Measurements from ENCODE around the gene POC1A.

Gene POC1A

DNA sequence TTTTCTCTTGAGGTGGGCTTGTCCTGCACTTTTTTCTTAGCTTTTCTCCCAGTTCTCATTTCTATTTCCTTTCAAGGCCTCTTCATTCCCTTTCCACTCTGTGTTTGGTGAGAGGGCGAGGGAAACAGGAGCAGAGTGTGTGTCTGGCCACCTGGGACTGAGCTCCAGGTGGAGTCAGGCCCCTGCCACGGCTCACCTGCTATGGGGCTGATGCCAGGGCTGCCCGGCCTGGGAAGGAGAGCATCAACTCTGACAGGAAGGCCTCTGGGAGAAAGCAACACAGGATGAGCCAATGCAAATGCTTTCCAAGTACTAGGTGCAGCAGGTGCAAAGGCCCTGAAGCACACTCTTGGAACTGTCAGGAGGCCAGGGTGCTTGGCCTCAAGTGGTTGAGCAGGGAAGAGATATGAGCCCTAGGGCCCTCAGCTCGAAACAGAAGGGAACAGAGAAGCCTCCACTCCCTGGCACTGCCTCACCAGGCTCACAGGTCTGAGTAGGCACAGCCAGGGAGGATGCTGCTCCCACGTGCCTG lies 70.6 kb downstream of the POC1A start:
- no peak for DNase-seq

DNA sequence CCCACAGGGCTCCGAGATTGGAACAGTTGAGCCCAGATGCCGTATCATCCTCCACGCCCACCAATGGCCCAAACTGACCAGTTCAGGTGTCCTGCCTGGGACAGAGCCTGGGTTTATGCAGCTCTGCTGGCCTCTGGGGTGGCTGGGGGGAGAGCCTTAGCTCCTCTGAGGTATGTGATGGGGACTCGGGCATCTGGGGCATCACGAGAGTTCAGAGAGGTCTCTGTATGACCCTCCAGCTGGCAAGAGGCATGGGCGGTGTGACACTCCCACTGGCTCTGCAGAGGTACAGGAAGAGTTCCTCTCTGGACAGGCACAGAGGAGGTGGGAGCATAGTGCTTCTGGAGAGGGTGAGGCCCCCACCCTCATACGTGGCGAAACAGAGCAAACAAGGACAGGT lies 71.3 kb downstream of the POC1A start:
- DNase-seq: no peak

DNA sequence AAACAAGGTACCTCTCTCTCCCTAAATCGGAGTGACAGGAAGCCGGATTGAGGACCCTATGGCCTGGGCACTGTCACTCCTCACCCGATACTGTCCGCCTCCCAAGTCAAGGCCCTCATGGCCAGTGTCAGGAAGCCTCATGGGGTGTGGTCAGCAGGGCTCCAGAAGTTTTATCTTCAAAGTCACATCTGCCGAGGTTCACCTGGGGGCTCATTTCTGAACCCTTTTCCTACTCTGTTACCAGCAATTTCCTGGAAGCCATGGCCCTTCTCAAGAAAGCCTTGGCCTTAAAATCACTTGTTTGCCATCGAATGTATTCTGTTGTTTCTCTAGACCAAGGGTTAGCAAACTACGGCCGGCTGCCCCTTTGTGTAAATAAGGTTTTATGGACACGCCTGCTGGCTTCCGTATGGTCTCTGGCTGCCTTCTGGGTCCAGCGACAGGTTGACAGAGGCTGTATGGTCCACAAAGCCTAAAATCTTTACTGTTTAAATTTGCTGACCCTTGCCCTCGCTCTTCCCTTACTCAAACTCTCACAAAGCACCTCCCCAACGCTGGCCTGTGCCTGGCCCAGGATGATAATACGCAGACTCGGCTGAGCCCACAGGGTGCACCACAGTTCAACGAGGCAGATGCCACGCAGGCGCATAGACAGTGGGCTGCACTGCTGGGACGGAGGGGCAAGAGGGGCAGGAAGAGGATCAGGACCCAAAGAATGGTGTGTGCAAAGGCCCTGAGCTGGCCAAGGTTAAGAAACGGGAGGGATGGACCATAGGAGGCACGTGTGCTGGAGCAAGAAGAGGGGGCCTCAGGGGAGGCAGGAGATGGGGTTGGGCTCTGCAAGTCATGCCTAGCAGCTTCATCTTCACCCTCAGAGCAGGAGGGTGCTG lies 73.1 kb downstream of the POC1A start:
- no peak for DNase-seq

DNA sequence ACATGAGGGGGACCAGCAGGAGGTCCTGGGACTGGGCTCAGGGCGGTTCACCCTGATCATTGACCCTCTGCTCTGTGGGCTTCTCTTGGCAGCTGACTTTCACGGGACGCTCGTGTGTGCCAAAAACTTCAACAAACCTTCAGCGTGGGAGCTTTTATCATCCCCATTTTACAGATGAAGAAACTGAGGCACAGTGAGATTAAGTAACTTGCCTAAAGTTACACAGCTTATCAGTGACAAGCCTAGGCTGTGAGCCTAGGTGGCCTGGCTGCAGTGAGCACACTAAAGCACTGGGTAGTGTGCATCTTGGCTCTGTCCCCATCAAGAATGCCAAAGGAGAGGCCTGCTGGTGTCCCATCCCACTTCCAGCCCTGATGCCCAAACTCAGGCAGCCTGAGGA lies 74.3 kb downstream of the POC1A start:
- DNase-seq: no peak

DNA sequence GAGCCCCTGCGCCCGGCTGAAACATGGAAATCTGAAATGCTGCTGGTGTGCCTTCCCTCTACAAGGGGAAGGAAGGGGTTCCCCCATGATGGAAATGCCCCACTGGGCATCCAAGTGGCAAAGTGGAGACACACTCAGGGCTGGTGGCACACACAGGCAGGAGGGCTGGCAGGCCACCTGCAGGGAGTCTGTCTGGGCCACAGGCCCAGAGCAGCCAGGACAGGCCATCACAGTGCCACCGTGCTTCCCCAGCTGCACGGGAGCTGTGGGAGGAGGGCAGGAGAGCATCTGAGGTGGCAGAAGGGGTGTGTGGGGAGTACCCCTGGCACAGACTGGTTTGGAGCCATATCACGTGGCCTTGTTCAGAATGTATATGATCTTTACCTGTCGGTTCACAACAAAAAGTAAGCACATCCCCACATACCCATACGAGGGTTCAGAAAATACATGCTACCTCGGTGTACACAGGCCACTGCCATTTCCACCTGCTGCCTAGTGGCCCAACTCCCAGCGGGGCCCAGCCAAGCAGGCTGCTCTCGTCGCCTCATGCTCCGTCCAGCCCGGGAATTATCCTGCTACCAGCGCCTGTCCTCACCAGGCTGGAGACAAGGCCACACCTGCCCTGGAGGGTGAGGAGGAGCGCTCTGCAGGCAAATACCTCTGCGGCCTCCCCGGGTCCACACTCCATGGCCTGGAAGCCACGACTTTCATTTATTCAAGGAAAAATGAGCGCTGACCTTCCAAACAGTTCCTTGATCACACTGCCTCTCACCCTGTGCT lies 75.3 kb downstream of the POC1A start:
- DNase-seq: no peak

DNA sequence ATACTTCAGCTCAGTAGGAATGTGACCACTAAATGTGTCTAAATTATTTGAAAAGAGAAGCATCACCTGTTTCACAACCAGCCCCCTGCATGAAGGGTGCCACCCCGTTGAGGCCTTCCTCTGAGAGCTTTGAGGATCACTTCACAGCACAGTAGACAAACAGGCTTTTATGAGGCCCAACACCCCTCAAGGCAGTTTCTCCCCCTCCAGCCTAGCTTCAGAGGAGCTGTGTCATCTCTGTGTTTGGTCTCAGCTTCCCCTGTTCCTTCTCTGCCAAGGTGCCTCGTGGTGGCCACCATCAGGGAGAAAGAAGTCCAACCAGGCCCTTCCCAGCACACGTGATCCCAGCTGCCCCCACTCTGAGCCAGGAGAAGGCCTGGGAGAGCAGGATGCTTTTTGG lies 76.3 kb downstream of the POC1A start:
- DNase-seq: no peak

DNA sequence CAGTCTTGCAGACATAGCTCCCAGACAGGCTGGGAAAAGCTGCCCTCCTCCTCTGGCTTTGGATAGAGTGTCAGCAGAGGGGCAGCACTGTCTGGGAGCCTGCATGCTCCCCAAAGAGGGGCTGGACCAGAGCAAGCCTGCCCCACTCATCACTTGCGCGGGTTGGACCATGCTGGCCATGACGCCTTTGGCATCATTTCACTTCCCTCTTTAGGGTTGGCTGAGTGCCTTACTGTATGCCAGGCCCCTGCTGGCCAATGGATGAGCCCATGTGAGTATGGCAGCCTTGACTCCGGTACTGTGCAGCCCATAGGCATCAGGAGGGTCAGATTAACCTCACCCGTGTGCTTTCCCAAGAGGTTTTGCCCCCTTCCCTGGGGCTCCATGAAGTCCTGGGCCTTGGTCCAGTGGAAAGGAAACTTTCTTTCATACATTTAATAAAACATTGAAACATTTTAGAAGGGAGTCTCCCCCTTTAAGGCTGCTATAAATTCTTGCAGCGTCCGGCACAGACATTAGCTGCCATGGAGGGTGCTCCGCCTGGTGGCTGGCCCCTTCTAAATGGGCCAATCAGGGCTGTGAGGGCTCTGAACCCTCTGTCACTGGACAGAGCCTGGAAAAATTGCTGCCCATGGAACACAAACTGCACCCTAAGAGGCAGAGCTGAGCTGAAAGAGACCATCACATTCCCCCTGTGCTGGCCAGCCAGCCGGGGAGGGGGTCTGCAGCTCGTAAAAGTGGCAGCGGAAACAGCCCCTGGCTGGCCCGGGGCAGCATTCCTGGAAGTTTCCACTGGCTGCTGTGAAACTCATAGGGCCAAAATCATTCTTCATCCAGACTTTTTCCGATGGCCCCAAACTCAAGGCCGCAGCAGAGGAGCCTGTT lies 77.1 kb downstream of the POC1A start:
- DNase-seq: no peak

DNA sequence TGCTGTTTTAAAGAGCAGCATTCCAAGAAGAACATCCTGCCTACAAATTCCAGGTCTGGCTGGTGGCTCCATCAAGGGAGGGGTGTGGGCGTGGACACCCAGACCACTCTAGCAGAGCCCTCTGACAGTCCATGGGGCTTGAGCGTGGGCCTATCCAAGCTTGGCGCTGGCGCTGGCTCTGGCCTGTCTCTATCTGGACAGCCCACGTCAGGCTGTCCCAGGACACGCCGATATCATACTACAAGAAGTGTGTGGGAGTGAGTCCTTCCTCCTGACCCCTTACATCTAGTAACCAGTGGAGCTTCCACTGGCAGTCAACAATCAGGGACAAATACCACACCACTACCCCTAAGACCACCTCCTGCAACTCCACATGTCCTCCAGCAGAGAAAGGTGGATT lies 80.7 kb downstream of the POC1A start:
- no peak for DNase-seq

DNA sequence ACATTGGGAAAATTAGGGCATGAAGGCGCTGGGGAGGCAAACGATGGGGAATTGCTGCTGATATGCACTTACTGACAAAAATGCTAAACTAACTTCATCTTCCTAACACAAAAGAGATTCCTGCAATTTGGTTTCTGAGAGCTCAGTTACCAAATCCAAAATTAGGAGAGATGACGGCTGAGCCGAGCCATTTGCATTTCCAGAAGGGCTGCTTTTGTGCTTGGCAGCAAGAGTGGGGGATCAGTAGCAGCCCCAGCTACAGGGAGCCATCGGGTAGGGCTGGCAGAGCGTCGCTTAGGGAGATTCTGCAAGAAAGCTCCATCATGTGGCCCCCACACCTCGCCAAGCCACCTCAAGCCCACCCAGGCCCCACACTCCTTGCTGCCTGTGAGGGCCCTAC lies 81.8 kb downstream of the POC1A start:
- DNase-seq: no peak

DNA sequence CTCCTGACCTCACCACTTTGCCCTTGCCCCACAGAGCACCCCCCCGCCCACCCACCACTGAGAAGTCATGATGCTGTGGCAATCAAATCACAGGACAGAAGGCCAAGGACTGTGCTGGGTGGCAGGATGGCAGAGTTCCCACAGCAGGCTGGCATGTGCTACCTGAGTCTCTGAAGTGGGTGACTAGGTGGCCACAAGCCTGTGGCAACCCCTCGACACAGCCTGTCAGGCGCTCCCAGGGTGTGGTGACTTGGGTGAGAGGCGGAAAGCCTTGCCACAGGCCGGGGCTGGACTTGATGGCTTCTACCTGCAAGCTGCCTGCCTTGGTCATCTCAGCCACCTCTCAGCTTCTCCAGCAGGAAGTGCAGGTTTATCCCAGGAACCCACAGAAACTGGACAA lies 82.2 kb downstream of the POC1A start:
- DNase-seq: no peak

DNA sequence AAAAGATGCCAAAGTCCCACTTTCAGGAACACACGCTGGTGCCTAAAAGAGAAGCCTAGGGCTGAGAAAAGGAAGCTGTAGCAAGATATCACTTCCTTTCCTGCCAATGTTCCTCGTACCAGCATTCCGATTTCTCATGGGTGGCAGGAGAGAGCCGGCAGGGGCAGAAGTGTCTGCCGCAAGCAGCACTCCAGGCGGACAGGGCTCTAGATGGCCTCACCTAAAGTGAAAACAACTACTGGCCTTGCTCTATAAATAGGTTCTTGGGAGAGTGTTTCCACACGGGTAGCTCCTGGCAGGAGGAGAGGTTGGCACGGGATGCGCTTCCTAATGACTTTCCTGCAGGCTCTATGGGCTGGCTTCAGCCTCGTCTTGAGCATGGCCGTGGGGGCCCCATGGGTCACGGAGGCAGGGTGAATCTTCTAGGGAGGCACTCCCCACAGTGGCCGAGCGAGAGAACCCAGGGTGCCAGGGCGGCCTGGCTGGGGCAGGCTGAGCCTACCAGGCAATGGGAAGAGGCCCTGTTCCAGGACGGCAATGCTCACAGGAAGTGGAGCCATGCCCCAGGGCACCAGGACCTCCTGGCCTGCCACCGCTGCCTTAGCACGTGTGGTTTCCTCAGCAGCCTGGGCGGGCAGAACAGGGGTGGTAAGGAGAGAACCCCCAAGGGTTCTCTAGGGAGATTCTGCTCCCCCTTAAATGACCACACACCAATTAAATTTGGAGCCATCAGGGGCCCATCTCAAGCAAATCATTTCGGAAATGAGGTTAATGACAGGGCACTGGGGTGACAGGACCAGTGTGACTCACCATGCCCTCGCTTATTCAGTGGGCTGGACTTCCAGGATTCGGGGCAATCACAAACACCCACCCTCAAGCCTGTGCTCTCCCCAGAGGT lies 83.2 kb downstream of the POC1A start:
- DNase-seq: no peak

DNA sequence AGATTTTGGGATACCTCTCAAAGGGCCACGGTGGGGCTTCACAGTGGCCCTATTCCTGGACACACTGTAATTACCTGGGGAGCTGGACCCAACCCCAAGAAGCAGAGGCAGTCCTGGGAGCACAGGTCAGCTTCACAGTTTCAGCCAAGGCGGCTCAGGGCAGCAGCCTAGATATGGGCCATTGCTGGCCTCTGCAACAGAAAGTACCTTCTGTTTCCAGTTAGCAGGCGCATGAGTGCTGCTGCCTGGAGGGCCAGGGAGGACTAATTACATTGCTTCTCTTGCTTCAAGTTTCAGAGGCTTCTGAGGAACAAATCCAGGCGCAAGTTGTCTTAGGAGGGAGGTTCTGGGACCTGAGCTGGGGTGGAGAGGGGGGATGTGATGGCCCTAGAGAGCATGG lies 84.4 kb downstream of the POC1A start:
- no peak for DNase-seq

DNA sequence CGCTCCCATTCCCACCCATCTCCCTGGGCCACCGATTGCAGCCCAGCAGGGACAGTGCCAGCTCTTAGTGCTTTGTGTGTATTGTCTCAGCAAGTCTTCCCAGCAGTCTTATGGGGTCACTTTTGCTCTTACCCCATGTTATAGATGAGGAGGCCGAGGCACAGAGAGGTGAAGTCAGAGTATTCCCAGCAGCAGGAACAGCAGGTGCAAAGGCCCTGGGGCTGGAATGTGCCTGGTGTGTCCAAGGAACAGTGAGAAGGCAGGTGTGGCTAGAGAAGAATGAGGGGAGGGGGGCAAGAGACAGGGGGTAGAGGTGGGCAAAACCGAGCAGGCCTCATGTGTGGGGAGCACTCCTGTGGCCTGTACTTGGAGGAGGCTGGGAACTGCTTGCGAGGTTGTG lies 85.1 kb downstream of the POC1A start:
- DNase-seq: no peak

DNA sequence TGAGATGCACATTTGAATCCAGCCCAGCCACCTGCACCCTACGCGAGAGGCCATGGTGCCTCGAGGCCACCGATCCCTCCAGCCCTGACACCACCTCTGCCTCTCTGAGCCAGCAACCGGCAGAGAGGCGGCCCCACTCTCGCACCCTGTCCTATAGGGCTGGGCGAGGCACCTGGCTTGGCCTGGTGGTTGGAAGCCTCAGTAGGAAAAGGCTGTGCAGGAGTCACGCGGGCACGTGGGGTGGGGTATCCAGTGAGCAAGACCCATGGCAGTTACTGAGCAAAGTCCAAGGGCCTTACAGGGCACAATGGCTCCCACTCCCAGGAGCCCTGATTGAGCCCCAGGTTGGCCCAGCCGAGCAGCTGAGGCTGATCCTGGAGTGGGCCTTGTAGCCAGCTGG lies 85.5 kb downstream of the POC1A start:
- no peak for DNase-seq

DNA sequence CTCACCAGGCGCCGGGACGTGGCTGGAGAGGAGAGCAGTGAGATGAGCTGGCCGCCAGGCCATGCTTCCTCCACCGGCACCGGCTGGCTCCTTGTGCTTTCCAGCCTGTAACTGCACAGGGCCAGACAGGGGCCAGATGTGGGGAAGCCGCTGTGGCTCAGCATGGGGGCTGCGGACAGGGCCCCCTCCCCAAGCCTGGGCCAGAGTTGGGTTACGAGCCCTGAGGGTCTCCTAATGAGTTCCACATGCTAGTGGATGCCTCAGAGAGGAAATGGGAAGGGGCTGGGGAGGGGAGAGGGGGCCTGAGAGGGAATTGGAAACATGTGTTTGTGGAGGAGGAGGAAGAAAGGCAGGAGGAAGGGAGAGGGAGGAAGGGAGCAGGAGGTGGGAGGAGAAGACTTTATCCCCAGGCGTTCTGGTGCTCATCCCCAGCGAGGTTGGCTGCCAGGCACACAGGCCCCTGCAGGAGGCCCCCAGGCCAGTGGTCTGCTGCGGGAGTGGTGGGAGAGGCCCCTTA lies 86.1 kb downstream of the POC1A start:
- DNase-seq: no peak

DNA sequence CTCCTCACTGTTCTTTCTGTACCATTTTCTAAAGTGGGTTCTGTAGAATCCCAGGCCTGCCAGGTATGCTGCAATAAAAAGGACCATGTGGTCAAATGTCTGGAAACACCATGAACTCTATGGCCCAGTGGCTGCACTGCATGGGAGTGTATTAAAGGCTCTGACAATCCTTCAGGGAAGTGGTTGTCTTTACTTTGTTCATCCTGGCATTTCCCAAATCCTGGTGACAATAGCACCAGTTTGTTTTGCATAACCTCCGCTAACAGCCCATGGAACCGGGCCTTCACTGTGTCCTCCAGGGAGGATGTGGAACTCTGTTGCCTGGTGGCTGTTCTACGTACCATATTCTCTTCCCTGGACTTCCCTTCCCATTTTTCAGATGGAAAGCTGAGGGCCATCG lies 86.7 kb downstream of the POC1A start:
- no peak for DNase-seq

DNA sequence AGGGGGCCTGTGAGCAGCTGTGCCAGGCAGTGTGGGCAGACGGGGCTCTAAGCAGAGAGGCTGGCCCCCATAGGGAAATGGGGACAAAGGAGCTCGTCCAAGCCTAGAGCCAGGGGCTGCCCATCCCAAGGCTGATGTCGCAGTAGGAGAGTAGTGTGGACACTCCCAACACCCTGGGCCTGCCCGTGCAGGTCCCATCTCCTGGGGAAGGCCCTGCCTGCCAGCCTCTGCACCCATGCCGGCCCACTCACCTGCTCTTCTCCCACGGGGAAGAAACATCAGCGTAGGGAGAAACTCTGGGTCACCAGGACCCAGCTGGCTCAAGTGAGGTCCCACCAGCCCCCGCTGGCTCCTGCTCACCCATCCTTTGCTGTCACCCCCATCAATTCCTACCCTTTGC lies 87.2 kb downstream of the POC1A start:
- no peak for DNase-seq

DNA sequence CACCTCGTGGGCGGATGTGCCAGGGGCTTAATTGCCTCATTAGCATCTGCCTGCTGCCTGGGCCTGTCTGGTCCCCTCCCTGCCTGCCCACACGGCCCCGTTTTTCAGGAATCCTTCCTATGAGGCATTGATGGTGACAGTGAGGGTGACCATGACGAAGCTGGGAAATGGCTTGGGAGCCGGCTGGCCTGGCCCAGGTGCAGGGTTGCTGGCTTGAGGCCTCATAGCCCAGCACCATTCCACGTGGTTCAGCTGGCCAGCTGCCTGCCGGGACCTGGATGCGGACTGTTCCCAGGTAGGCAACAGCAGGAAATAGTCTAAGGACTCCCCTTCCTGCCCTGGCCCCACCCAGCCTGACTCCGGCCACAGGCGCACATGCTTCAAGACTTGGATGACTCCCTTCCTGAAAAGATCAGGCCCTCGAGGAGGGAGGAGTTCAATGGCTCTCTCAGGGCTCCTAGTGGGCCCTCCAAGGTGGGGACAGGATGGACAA lies 88.9 kb downstream of the POC1A start:
- no peak for DNase-seq

DNA sequence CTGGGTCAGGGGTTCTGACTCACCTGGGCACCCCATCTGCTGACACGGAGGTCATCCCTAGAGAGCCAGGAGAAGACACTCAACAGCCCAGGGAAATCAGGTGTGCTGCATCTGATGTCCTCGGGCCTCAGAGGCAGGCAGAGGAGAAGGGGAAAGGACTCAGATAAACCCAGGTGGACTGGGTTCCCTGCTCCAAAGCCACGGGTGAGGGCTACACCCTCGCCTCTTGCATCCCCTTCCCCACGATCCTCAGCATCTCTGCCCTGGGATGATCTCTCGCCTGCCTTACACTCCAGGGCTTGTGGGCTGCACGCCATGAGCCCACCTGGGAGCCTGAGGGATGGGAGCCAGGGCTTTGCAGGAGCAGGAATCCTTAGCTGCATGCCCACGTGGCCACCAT lies 89.7 kb downstream of the POC1A start:
- no peak for DNase-seq

DNA sequence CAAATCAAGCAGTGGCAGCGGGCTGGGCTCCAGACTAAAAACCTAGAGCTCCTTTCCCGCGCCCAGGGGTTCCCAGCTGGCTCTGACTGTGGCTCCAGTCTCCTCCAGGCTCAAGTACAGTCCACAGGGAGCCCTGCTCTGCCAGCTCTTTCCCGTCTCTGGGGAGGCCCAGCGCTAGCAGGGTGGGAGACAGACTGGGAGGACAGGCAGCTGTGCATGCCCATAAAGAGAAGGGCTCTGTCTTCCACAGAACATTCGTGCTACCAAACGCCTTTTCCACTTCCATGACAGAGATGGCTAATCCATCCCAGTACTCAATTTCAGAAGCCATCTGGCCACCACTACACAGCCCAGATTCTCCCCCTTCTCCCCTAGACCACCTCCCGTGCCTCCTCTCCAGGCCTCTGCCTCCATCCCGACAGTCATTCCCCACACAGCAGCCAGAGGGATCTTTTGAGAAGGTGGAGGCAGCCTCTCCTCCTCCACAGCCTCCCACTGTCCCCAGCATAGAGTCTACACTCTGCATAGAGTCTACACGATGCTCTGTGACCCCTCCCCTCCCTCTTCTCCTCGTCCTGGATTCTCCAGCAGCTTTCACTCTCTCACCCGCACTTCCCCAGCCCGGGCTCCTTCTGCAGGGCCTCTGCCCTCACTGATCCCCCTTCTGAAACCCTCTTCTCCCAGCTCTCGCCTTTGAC lies 91.0 kb downstream of the POC1A start:
- no peak for DNase-seq

DNA sequence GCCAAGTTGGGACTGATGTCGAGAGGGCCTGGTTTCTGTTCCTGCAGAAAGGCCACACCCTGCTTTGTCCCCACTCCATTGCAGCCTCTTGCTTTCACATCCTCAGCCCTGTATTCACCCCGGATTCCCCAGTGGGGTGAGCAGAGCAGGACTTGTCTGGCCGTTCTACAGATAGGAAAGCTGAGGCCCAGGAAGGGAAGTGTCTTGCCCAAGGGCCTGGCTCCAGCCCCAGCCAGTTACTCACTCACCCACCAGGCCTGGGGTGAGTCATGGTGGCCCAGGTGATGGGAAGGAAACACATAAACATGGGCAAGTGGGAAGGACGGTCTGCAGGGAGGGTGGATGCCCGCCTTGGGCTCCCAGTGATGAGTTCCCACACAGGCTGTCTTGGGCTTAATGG lies 91.7 kb downstream of the POC1A start:
- DNase-seq: no peak
